GM19240 (cell line): ENCODE measurements around the gene RUNX2.

Experiments
- DNase-seq: peaks from one replicate; pipeline ENCODE4 v3.0.0; 2011; ENCODE audit warnings: low spot score; ENCODE audit not compliant: insufficient read length

Gene RUNX2

DNA sequence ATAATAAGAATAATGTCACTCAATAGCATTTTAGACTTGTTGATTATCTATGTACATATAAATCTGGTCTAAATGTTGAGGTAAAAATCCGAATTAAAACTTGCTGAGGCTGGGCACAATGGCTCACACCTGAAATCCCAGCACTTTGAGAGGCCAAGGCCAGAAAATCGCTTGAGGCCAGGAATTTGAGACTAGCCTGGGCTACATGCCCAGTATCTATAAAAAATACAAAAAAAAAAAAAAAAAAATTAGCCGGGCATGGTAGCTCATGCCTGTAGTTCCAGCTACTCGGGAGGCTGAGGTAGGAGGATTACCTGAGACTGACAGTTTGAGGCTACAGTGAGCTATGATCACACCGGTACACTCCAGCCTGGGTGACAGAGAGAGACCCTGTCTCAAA is 83.8 kb downstream of the RUNX2 start:
- DNase-seq = no peak

DNA sequence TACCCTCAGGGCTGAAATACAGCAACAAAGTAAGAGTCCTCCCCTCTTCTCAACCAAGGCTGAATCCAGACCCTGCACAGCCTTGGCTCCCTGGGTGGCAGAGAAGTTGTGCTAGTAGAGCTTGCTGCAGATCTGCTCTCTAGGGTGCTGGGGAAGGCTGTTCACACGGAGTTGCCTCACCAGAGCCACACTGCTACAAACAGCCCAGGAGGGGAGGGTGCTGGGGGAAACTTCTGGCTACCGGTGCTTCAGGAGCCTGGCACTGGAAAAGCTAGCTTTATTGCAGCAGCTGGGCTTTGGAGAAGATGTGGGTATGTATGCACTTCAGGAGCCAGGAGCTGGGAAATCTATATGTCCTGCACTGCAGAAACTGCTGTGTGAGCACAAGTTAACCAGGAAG is 87.2 kb downstream of the RUNX2 start:
- DNase-seq = no peak

DNA sequence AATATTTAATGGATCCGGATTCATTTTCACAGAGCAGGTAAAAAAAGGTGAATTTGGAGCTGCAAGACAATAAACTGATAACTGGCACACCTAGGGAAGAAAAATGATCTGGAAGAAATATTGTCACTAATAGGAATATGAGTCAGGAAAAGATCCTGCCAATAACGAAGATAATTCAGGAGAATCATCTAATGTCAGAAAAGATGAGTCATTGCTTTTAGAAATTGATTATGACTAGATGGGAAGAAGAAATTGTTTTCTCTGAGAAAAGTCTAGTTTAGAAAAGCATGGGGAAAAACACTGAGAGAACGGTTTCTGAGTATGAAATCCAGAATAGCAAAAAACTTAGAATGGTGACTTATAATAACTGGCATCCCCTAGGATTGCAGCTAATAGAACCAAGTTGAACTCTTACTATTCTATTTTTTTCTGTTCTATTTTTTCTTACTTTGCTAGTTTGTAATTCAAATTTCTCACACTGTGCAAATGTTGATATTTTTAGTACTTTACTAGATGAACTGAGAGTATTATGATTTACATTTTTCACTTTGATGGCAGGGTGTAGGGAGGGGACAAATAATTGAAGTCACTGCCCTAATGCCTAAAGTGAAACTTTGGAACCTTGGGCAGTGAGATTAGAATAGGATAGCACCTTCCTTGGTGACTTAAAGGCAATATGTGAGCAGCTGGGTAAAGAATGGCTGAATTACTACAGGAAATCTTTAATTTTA is 87.8 kb downstream of the RUNX2 start:
- DNase-seq = no peak

DNA sequence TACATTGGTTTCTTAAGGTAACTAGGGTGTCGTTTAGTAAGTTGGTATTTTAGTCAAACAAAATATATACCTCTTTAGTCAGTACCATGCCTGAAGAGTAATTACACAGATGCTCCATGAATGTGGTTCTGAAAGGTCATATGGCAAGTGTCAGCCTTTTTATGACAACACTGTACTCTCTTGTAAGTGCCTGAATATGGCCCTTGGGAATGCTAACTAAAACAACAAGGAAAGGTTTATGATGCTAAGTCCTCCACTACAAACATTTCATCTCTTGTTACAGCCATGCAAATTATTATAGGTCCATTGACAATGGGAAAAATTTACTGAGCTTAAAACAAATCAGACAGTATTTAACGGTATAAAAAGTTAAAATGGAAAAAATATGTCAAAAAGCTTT is 88.6 kb downstream of the RUNX2 start:
- no peak for DNase-seq

DNA sequence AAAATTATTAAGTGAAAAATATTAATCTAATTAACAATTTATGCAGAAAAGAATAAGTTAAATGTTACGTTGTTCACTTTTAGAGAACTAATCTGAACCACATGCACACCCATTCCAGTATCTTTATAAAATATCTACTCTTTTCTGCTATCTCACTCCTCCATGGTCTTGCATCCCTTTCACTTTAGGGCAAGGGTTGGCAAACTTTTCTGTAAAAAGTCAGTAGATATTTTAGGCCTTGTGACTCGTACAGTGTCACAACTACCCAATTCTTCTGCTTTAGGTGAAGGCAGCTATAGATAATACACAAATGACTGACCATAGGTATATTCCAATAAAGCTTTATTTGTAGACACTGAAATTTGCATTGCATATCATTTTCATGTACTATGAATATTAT is 89.3 kb downstream of the RUNX2 start:
- no peak for DNase-seq

DNA sequence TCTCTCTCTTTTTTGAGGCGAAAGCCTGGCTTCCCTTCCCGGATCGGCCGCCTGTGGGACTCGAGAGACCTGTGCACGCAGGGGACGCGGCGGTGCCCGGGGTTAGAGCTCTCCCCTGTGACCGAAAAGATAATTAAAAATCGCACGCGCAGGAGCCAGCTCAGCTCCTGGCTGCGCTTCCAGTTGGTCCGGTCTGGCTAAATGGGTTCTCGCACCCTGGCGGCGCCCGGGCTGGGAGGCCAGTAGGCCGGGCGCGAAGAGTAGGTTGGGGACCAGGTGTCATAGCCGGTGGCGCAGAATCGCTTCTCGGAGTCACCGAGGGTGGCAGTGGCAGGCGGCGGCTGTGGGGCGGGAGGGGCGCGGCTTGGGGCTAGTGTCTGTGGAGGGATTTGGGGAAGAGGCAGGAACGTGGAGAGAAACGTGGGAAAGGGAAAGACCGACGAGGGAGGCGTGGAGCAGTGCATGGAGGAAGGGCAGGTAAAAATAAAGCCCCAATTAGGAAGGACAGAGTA is 91.5 kb downstream of the RUNX2 start:
- DNase-seq = no peak

DNA sequence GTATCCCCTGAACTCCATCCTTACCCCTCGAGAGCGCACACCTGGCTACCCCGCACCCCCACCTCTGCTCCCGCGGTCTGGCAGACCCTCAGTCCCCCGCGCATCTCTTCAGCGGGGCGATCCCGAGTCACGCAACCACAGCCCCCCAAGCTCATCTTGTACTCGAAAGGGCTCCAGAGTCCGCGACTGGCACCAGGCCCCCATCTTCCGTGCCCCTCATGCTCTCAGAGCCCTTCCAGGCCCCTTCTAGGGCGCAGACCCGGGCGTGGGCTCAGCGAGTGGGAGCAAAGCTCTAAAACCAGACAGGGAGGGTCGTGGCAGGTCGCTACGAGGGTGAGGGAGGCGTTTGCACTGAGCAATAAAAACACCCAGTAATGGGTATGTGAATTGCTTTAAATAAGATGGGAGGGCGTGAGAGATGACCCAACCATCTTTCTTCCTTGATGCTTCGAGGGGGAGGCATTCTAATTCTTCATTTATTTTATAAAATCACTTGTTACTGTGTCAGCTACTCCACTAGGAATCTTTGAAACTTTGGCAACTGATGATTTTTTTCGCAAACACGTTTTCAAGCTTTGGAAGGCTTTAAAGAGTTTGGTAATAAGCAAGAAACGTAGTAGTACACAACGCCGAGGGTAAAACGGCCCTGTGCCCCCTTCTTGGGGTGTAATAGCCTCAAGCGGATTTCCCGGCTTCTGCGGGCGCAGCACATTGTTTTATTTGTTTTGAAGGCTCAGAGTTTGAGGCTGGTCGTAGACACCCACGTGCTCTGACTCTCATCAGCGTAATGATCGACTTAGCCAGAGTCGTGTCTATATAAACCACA is 92.2 kb downstream of the RUNX2 start:
- DNase-seq = no peak

DNA sequence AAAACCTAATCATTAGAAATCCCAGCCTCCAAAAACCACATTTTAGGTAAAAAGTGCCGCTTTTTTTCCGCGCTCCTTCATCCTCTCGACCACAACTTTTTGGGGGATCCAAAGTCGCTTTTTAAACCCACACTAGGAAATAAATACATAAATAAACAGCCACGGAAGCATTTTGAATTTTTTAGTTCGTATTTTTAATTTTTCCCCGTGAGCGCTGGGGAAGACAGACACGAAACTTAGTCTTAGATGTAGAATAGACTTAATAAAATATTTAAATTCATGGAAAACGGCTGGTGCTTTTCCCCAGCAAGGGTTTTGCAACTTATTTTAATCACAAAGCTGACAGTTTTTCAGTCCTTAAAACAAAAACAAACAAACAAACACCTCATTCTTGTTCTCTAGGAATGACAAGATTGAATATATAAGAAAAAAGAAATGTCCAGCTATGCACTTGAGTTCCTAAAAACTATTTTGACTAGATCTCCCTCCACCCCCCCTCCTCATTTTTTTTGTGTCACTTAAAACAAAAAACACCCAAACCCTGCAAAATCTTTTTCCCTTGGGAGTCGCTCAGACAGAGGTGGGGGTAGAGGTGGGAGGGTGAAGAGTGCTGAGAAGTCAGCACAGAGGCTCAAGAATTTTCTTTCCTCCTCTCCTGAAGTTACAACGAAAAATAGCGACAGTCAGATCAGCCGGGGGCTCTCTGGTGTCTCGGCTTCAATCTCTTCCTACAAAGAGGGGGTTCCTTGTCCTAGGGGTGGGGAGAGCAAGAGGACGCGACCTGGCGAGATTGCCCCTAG is 93.0 kb downstream of the RUNX2 start:
- DNase-seq = no peak

DNA sequence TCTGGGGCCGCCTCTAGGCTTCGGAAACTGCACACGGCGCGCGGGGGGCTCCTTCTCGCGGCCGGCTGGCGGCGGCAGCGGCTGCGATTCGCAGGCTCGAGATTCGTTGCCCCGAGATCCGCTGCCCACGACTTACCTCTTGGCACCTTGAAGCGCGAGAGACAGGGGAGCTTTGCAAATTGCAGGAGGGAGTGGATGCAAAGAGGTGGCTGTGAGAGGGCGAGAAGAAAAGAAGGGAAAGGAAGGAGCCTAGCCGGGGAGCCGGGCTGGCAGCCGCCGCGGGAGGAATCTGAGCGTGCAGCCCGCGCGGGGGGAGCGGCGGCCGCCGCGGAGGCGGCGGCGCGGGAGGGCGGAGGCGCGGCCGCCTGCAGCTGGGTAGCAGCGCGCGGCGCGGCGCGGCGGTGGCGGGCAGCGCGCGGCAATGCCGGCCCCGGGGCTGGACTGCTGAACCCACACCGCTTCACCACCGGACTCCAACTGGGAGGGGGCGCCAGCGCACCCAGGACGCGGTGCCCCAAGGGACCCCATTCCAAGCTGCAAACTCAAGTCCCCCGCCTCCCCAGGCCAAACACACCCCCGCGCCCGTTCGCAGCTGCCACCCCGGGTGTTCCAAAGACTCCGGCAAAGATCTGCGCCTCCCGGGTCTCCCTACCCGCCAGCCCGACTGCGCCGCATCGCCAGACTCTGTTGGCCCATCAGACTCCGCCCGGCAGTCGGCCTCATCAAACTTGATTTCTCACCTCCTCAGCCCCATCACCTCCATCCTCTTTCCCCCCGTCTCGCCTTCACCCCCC is 93.8 kb downstream of the RUNX2 start:
- no peak for DNase-seq

DNA sequence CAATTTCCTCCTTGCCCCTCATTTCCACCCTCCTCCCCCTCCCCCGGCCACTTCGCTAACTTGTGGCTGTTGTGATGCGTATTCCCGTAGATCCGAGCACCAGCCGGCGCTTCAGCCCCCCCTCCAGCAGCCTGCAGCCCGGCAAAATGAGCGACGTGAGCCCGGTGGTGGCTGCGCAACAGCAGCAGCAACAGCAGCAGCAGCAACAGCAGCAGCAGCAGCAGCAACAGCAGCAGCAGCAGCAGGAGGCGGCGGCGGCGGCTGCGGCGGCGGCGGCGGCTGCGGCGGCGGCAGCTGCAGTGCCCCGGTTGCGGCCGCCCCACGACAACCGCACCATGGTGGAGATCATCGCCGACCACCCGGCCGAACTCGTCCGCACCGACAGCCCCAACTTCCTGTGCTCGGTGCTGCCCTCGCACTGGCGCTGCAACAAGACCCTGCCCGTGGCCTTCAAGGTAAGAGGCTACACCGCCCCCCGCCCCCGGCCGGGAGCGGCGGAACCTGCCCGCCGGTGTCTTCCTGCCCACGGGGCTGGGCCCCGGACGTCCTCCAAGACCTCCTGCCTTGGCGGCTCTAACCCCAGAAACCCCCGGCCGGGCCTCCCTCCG is 94.5 kb downstream of the RUNX2 start:
- DNase-seq = no peak

DNA sequence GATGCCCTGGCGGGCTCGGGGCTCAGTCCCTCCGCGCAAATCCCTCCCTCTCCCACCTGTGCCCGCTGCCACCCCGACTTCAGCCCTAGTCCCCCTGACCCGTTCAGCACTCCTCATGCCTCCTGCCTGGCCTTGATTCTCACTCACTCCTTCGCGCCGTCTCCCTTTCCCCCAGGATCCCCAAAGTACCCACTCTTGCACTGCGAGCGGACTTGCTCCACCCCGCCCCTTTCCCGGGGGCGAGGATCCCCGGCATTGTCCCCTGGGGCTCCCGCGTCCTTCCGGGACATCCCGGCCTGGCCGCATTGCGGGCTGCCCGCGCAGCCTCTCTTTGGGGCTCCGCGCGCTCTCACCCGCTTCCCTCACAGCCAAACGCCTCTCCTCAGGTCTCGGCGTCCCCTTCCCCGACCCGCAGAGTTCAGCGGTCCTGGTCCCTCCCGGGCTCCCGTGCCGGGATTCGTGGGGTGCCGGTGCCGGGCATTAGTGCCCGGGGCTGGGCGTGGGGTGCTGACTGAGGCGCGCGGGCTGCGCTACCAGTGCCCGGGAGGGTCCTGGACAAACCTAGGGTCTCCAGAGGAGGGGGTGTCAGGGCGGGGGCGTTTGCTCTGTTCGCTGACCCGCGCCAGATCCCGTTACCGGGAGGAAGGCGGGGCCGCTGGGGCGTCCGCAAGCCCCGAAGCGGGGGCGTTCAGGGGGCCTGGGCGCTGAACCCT is 95.1 kb downstream of the RUNX2 start:
- no peak for DNase-seq

DNA sequence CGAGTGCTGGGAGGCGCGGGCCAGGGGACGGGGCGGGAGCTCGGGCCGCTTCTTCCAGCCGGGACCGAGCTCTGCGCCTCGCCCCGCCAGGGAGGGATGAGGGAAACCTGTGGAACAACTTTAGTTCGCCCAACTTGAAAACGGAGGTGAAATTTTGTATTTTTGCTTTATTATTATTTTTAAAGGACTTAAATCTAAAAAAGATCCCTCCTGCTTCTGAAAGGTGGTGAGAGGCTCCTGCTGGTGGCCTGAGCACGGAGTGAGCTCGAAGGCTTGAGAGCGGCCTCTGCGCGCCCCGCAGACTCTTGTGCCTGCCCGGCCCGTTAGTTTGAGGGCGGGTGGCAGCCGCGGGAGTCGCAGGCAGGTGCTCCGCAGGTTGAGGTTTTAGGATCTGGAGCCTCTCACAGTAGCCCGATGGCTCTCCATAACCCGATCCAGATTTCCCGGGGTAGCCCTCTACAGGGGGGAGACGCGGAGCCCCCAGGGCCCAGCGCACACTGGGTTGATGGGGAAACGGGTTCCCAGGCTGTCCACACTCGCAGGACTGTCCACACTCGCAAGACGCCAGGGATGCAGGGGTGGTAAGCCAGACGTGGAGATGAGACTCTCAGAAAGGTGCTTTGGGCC is 95.8 kb downstream of the RUNX2 start:
- no peak for DNase-seq

DNA sequence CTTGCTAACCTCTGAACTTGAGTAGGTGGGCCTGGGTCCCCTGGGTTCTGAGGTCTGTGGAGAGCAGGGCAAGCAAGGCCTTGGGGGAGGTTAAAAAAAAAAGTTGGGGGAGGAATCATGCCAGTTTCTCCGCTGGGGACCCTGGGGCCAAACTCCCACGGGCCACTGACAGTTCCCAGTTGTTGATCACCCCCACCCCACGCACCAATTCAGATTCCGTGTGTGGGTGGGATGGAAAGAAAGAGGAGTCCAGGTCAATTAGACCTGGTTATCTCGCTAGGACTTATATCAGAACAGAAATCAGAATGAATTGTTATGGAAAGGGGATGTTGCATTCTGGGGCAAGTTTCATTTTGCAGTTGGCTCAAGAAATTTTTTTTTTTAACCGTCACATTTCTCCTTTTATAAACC is 96.3 kb downstream of the RUNX2 start:
- no peak for DNase-seq

DNA sequence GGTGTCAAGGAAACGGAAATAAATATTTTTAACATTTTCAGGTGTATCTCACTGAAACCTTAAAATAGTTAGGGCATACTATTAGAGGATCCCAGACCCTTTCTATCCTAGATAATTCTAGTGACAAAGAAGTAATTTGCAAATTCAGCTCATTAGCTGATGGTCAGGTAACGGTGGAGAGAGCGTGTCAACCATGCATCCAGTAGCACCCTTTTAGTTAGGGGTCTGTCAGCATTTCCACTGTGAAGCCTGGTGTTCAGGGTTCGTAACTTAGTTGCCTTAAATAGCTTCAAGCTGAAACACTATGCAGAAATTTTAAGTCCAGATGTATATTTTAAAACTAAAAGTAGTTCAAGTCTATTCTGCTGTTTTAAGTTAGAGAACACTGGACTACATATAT is 98.1 kb downstream of the RUNX2 start:
- no peak for DNase-seq

DNA sequence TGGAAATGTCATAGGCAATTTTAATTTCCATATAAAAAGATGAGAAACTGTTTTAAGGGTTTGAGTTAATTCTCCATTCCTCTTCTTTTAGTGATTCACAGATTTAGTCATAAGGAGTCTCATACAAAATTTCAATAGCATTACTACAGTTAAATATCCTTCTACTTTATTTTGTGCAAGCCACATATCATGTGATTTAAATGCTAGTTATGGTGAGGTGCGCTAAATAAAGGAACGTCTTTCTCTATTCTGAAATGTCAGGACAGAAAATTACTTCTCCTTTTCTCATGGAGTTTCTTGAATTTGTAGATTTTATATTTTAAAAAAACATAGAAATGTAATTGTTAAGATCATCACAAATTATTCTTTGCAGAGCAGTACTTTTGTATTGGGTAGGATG is 99.6 kb downstream of the RUNX2 start:
- no peak for DNase-seq

DNA sequence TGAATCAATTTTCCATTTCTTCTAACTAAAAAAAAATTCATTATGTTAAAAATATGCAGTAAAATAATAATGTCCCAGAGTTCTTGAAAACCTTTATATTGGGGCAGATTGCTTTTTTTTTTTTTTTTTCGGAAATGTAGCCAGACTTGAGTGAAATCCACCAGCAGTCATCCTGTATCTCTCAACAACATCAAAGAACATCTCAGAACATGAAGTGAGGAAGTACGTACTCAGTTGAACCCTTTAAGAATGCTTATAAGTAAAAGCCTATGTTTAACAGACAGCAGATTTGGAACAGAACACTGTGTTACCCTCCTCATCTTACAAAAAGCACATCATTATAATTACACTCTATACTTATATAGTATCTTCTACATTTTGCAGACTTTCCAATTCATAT is 100.6 kb downstream of the RUNX2 start:
- DNase-seq = no peak

DNA sequence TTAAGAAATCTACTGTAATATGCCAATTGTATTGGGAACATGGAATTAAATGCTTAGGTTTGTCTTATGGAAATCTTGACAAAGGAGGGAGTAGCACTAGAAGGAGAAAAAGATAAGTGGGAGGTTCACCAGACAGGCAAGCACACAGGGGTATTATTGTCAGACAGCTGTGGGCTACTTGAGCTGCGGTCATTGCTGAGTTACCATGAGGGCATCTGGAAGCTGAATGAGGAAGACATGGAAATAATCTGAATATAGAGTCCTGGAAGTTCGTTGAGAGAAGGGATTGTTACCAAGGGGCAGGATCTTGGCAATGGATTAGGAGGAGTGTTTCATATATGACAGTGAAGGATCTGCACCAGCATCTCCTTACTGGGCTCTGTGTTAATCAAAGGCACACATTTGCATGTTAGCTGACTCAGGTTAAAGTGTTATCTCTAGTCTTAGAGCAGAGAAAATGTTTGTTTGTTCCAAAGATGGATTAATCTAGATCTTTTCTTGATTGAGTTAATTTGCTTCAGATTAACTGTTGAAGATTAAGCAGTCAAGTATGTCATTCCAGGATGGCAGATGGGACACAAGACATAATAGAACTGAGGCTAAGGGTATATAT is 102.6 kb downstream of the RUNX2 start:
- no peak for DNase-seq

DNA sequence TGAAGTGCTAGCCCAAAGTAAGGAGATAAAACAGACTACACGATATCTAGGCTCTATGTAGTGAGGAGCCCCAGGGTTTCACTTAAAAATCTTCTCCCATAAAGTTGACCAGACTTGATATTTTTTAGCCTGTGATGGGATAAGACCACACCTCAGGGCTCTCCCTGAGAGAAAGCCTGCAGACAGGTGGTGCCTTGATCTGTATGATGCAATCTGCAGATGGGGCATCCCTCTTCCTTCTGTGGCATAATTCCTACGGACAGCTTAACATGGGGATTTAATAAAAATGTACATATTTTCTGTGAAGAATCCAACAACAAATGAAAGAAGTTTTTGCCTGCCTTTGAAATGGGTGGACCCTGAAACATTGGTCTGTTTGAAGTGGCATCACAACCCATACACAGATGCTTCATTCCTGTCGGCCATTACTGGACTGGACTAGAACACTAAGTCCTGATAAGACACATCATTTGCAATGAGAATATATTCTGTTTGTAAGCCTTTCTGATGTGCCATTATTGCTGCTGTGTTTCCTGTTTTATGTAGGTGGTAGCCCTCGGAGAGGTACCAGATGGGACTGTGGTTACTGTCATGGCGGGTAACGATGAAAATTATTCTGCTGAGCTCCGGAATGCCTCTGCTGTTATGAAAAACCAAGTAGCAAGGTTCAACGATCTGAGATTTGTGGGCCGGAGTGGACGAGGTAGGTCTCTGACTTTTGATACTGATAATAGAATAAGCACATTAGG is 103.4 kb downstream of the RUNX2 start:
- DNase-seq = no peak
